IMR-90 (cell line): ENCODE results near the gene ADARB2. TPM values are rescaled to one million over a fixed set of nuclear protein-coding genes. Genes with fewer than 3 reads are reported as not detected.

Source experiments
- ATAC-seq: fragments of 200-7000 bp; cut with Tn5 transposase; 2 replicates; pipeline ENCODE4 v1.9.1; 2020; ENCODE audit warnings: low read depth, mild to moderate bottlenecking, moderate library complexity
- BruUV-seq: library from RNA; stranded (reverse); fragments of 400-500 nt; replicated peaks from 2 replicates; lab custom pipeline; 2021; lab: Mats Ljungman, UMichigan
- CTCF ChIA-PET: fragments of 300-600 bp; formaldehyde crosslinking; extraction: SDS; loops from one replicate; lab custom pipeline; 2021; ENCODE audit warnings: antibody characterized with exemption; lab: Yijun Ruan, JAX
- POLR2A ChIA-PET: fragments of 300-600 bp; sonication (Branson Sonifier 250); formaldehyde crosslinking; loops from one replicate; lab custom pipeline; 2022; ENCODE audit warnings: antibody characterized with exemption; ENCODE audit not compliant: unreplicated experiment; lab: Charles Lee
- DNase-seq: peaks from one replicate; pipeline ENCODE4 v3.0.0; 2013
- H2AFZ ChIP-seq: replicated peaks from 2 replicates; pipeline ENCODE3; 2013; ENCODE audit warnings: low read length, mild to moderate bottlenecking; ENCODE audit not compliant: poor library complexity
- H2AK5ac ChIP-seq: 2 replicates; pipeline ENCODE4 v1.6.1; 2013; ENCODE audit warnings: low read depth, low read length, inconsistent platforms
- H2AK9ac ChIP-seq: replicated peaks from 2 replicates; pipeline ENCODE3; 2013; ENCODE audit warnings: mild to moderate bottlenecking, low read depth, low read length, moderate library complexity; ENCODE audit not compliant: poor library complexity
- H2BK120ac ChIP-seq: 2 replicates; pipeline ENCODE4 v1.6.1; 2013; ENCODE audit warnings: low read depth, low read length, inconsistent platforms
- H2BK15ac ChIP-seq: 3 replicates; pipeline ENCODE4 v1.6.1; 2013; ENCODE audit warnings: low read depth, low read length, inconsistent platforms
- H2BK20ac ChIP-seq: 2 replicates; pipeline ENCODE4 v1.6.1; 2013; ENCODE audit warnings: low read depth, mild to moderate bottlenecking, inconsistent platforms, low read length, moderate library complexity
- H2BK5ac ChIP-seq: 2 replicates; pipeline ENCODE4 v1.6.1; 2013; ENCODE audit warnings: mild to moderate bottlenecking, low read depth, low read length, inconsistent platforms; ENCODE audit not compliant: poor library complexity, severe bottlenecking
- H3K14ac ChIP-seq: replicated peaks from 2 replicates; pipeline ENCODE4 v1.6.1; 2013; ENCODE audit warnings: low read depth, low read length, inconsistent platforms
- H3K18ac ChIP-seq: 2 replicates; pipeline ENCODE4 v1.6.1; 2013; ENCODE audit warnings: low read depth, low read length, control low read depth
- H3K23ac ChIP-seq: 2 replicates; pipeline ENCODE4 v1.6.1; 2013; ENCODE audit warnings: low read depth, low read length, inconsistent platforms
- H3K27ac ChIP-seq: 2 replicates; pipeline ENCODE4 v1.5.1; 2013; ENCODE audit warnings: mild to moderate bottlenecking, control low read depth, low read length; ENCODE audit not compliant: insufficient read depth
- H3K27me3 ChIP-seq: 2 replicates; pipeline ENCODE4 v1.6.1; 2013; ENCODE audit warnings: low read length; ENCODE audit not compliant: control insufficient read depth, insufficient read depth
- H3K36me3 ChIP-seq: 2 replicates; pipeline ENCODE4 v1.6.1; 2013; ENCODE audit warnings: low read length, mixed read lengths; ENCODE audit not compliant: control insufficient read depth, insufficient read depth
- H3K4ac ChIP-seq: 2 replicates; pipeline ENCODE4 v1.6.1; 2013; ENCODE audit warnings: low read depth, low read length, inconsistent platforms
- H3K4me1 ChIP-seq: 2 replicates; pipeline ENCODE4 v1.6.1; 2013; ENCODE audit warnings: low read length, mixed read lengths; ENCODE audit not compliant: control insufficient read depth, insufficient read depth
- H3K4me2 ChIP-seq: 2 replicates; pipeline ENCODE4 v1.6.1; 2013; ENCODE audit warnings: low read depth, mild to moderate bottlenecking, control low read depth, low read length, moderate library complexity
- H3K4me3 ChIP-seq: 2 replicates; pipeline ENCODE4 v1.5.1; 2013; ENCODE audit warnings: low read depth, mild to moderate bottlenecking, control low read depth, low read length, moderate library complexity; ENCODE audit not compliant: insufficient read depth
- H3K56ac ChIP-seq: 2 replicates; pipeline ENCODE4 v1.6.1; 2013; ENCODE audit warnings: low read length, inconsistent platforms; ENCODE audit not compliant: insufficient read depth; ENCODE audit errors: extremely low read depth
- H3K79me1 ChIP-seq, 2 experiments: 2 replicates each; pipeline ENCODE4 v1.6.1; 2013; ENCODE audit warnings: low read length in 2 of 2, inconsistent platforms in 1 of 2, low read depth in 1 of 2
- H3K9ac ChIP-seq: 2 replicates; pipeline ENCODE4 v1.6.1; 2013; ENCODE audit warnings: low read depth, low read length, control low read depth
- H3K9me1 ChIP-seq: 2 replicates; pipeline ENCODE4 v1.6.1; 2013; ENCODE audit warnings: low read length, inconsistent platforms; ENCODE audit not compliant: insufficient read depth
- H3K9me3 ChIP-seq: 2 replicates; pipeline ENCODE4 v1.6.1; 2013; ENCODE audit warnings: low read length; ENCODE audit not compliant: control insufficient read depth, insufficient read depth
- H4K20me1 ChIP-seq: 2 replicates; pipeline ENCODE4 v1.6.1; 2013; ENCODE audit warnings: low read length, inconsistent platforms; ENCODE audit not compliant: insufficient read depth
- H4K5ac ChIP-seq: 2 replicates; pipeline ENCODE4 v1.6.1; 2013; ENCODE audit warnings: mild to moderate bottlenecking, low read depth, low read length, control low read depth
- H4K8ac ChIP-seq, 2 experiments: 2 replicates each; pipeline ENCODE4 v1.6.1; 2013; ENCODE audit warnings: low read depth in 2 of 2, low read length in 2 of 2, control low read depth in 1 of 2, inconsistent platforms in 1 of 2
- H4K91ac ChIP-seq: 2 replicates; pipeline ENCODE4 v1.6.1; 2013; ENCODE audit warnings: low read depth, low read length, inconsistent platforms; ENCODE audit not compliant: insufficient read depth
- BHLHE40 ChIP-seq: fragments of 150-350 bp; IDR thresholded peaks from 2 replicates; pipeline ENCODE4 v1.6.1; 2016; ENCODE audit warnings: mild to moderate bottlenecking, low read depth, low read length
- CEBPB ChIP-seq: IDR thresholded peaks from 2 replicates; pipeline ENCODE4 v1.6.1; 2012; ENCODE audit warnings: low read depth, low read length, improper control_type of control experiment
- CHD1 ChIP-seq: IDR thresholded peaks from 2 replicates; pipeline ENCODE4 v1.6.1; 2012; ENCODE audit warnings: low read depth, low read length, improper control_type of control experiment
- CTCF ChIP-seq: conservative IDR thresholded peaks from 2 replicates; pipeline ENCODE4 v1.5.1; 2012; ENCODE audit warnings: mild to moderate bottlenecking, low read depth, low read length, improper control_type of control experiment
- ELK1 ChIP-seq: fragments of 150-350 bp; IDR thresholded peaks from 2 replicates; pipeline ENCODE4 v1.6.1; 2016; ENCODE audit warnings: low read depth, mild to moderate bottlenecking, low read length, moderate library complexity, borderline replicate concordance
- MAFK ChIP-seq: IDR thresholded peaks from 2 replicates; pipeline ENCODE4 v1.6.1; 2012; ENCODE audit warnings: low read depth, low read length, improper control_type of control experiment
- MAZ ChIP-seq: IDR thresholded peaks from 2 replicates; pipeline ENCODE4 v1.6.1; 2012; ENCODE audit warnings: low read depth, mild to moderate bottlenecking, low read length, improper control_type of control experiment, moderate library complexity, borderline replicate concordance
- MXI1 ChIP-seq: IDR thresholded peaks from 2 replicates; pipeline ENCODE4 v1.6.1; 2012; ENCODE audit warnings: low read depth, mild to moderate bottlenecking, low read length, moderate library complexity, borderline replicate concordance
- NFE2L2 ChIP-seq: fragments of 150-350 bp; IDR thresholded peaks from 2 replicates; pipeline ENCODE4 v1.6.1; 2016; ENCODE audit warnings: low read depth, mild to moderate bottlenecking, low read length
- USF2 ChIP-seq: fragments of 150-350 bp; IDR thresholded peaks from 2 replicates; pipeline ENCODE4 v1.6.1; 2017; ENCODE audit warnings: mild to moderate bottlenecking, antibody characterized with exemption, low read length, low read depth
- WGBS, 2 experiments: methylation state at CpG; one replicate each; pipeline versions ENCODE4 v1.1.5 to v1.1.7; 2013; ENCODE audit warnings: missing lambda C conversion rate in 2 of 2; ENCODE audit not compliant: insufficient read length in 1 of 2; ENCODE audit errors: extremely low coverage in 2 of 2; 5-methylcytosine and 5-hydroxymethylcytosine counted together
- dilution Hi-C: fragments of 300-500 bp; cut with HindIII; formaldehyde crosslinking; loops from one replicate; pipeline ENCODE4 v1.14.3; 2018; ENCODE audit warnings: low sequenced_read_pairs; ENCODE audit not compliant: unreplicated experiment
- in situ Hi-C: fragments of 300-500 bp; cut with MboI; formaldehyde crosslinking; loops from 3 replicates; pipeline ENCODE4 v1.14.3; 2019; ENCODE audit warnings: low sequenced_read_pairs, inconsistent platforms, mixed read lengths
- intact Hi-C: fragments of 100-400 bp; cut with micrococcal nuclease; formaldehyde crosslinking; loops from 2 replicates; pipeline ENCODE4 v1.10.0; 2022
- polyA plus RNA-seq, 3 experiments: library from polyadenylated mRNA; depleted of rRNA; stranded (reverse); fragments of >200 nt; gene quantifications; 2 replicates each; pipeline ENCODE4 v1.2.3, GENCODE V29; 2012; ENCODE audit warnings: low replicate concordance in 1 of 3
- total RNA-seq: library from RNA; depleted of rRNA; stranded (reverse); fragments of >200 nt; gene quantifications from 2 replicates; pipeline ENCODE4 v1.2.3, GENCODE V29; 2012

The ADARB2 gene
- total and polyA plus RNA-seq, 2 of the 4 experiments (the other 2 are of a cell fraction): not detected

GRCh38 chr10:1295756-1296480 lies 441.4 kb downstream of the ADARB2 start:
- no peak overlapping the region for H2AK5ac ChIP-seq
- H4K20me1 ChIP-seq: no peaks in the 10 kb centered on the region
- H4K8ac ChIP-seq: no peak overlapping the region
- intact Hi-C loops: no loop called here
- H3K56ac ChIP-seq: no peak overlapping the region
- WGBS, 2 experiments: 33% methylated on average over 1 of the region's 7 CpGs; no CpG with 5 or more reads in 1 of the 2 experiments
- H3K9me3 ChIP-seq: peaks cover 47% of the 10 kb centered on the region
- H2BK5ac ChIP-seq: no peak overlapping the region
- H3K4me1 ChIP-seq: no peaks in the 10 kb centered on the region
- no peak overlapping the region for H2AFZ ChIP-seq
- no peak overlapping the region for H2BK20ac ChIP-seq
- H4K5ac ChIP-seq: no peak overlapping the region
- H3K9ac ChIP-seq: no peak overlapping the region
- no peak overlapping the region for H2BK120ac ChIP-seq
- H3K4me2 ChIP-seq: no peak overlapping the region
- no peak overlapping the region for H2BK15ac ChIP-seq
- H3K18ac ChIP-seq: no peak overlapping the region
- in situ Hi-C loops: no loop called here
- no TSS peak for BruUV-seq
- no peaks in the 10 kb centered on the region for H3K9me1 ChIP-seq
- H2AK9ac ChIP-seq: no peak overlapping the region
- H3K36me3 ChIP-seq: no peaks in the 10 kb centered on the region
- no peak overlapping the region for H3K4ac ChIP-seq
- no peak overlapping the region for H3K23ac ChIP-seq
- TF ChIP-seq MXI1: no peak
- TF ChIP-seq ELK1: no peak
- TF ChIP-seq BHLHE40: no peak
- no peak for TF ChIP-seq USF2
- no peak for TF ChIP-seq MAFK
- TF ChIP-seq CTCF: no peak
- TF ChIP-seq NFE2L2: no peak
- no peak for TF ChIP-seq CHD1
- TF ChIP-seq MAZ: no peak
- TF ChIP-seq CEBPB: no peak
- ATAC-seq (no peak), DNase-seq (no peak)
- ChIA-PET CTCF (no interaction called here), POLR2A (no interaction called here)
- H3K27me3 ChIP-seq: no peaks in the 10 kb centered on the region
- no peak overlapping the region for H3K27ac ChIP-seq
- dilution Hi-C loops: no loop called here
- H4K91ac ChIP-seq: no peak overlapping the region
- H3K79me1 ChIP-seq: no peaks in the 10 kb centered on the region
- H3K4me3 ChIP-seq: no peak overlapping the region
- H3K14ac ChIP-seq: no peak overlapping the region
